ENCODE data around the gene CBARP. TPM values are rescaled to one million over a fixed set of nuclear protein-coding genes. Genes with fewer than 3 reads are reported as not detected.

CBARP gene
- polyA plus RNA-seq, 1 donor from 2014 or later, result 18.2 TPM

DNA sequence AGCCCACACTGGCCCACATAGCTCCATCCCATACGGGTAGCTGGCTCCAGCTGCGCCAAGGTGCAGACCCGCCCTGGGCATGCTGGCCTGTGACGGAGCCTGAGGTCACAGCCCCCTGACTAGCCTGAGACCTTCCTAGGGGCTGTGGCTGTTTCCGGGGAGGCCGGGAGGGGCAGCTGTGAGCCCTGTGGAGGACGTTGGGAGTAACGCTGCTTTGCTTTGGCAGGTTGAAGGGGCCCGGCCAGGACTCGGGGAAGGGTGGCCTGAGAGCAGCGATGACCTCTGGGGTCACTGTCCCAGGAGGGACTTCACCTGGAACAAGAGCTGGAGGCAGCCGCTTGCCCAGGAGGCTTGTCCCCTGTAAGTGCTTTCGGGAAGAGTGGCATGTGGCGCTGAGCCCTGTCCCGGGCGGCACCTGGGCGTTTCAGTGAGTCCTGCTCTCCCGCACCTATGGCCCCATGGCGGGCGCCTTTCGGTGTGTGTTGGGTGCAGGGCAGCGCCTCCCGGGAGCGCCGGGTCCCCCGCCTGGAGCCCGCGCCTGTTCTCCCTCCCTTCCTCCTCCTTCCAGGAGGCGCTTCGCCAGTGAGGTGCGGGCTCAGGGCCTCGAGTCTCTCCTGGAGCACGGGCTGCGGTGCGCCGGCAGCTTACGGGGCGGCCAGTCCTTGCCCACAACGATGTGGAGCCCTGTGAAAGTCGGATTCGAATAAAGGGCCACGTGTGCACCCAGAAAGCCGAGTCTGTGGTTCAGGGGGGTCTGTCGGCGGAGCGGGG, 36.5 kb upstream of the CBARP start:
- H3K27ac ChIP-seq (ENCODE audit: low read length), result peak overlapping the region; percentile 93
- peaks cover 5% of the 10 kb centered on the region for H3K36me3 ChIP-seq (ENCODE audit: insufficient read depth, low read length)
- H3K9me3 ChIP-seq (ENCODE audit: low read length), result no peaks in the 10 kb centered on the region
- H3K79me2 ChIP-seq (replicated peaks; ENCODE audit: insufficient read depth, low read length), result peaks cover 30% of the 10 kb centered on the region
- H3K4me2 ChIP-seq (ENCODE audit: low read length), result peak overlapping the region; percentile 44
- H3K4me3 ChIP-seq (ENCODE audit: low read length), result peak overlapping the region; percentile 82
- no peaks in the 10 kb centered on the region for H3K9me2 ChIP-seq (ENCODE audit: insufficient read depth, low read length)
- no peaks in the 10 kb centered on the region for H3K27me3 ChIP-seq (ENCODE audit: insufficient read depth, low read depth, low read length)
- H4K20me1 ChIP-seq (ENCODE audit: insufficient read depth), result peaks cover 20% of the 10 kb centered on the region
- H3F3A ChIP-seq (ENCODE audit: insufficient read depth, low read length, poor library complexity, severe bottlenecking), result no peaks in the 10 kb centered on the region
- no peak overlapping the region for H2AFZ ChIP-seq (ENCODE audit: low read depth, low read length)
- H3K9ac ChIP-seq (ENCODE audit: low read length), result peak overlapping the region; percentile 87
- TF ChIP-seq EZH2 (IDR thresholded peaks at IDR 0.05; ENCODE audit: borderline replicate concordance, insufficient read depth, low read length, poor library complexity, severe bottlenecking) (no peak), RAD21 (conservative IDR thresholded peaks at IDR 0.05) (no peak), POLR2AphosphoS5 (IDR thresholded peaks at IDR 0.05) (no peak), EP300 (conservative IDR thresholded peaks at IDR 0.05; ENCODE audit: poor library complexity, severe bottlenecking) (no peak), SMC3 (conservative IDR thresholded peaks at IDR 0.05; ENCODE audit: poor library complexity) (no peak), MXI1 (conservative IDR thresholded peaks at IDR 0.05; ENCODE audit: poor library complexity, severe bottlenecking) (no peak), TAF1 (IDR thresholded peaks at IDR 0.05; ENCODE audit: low read depth) (no peak)
- TF ChIP-seq, protein P1, sequence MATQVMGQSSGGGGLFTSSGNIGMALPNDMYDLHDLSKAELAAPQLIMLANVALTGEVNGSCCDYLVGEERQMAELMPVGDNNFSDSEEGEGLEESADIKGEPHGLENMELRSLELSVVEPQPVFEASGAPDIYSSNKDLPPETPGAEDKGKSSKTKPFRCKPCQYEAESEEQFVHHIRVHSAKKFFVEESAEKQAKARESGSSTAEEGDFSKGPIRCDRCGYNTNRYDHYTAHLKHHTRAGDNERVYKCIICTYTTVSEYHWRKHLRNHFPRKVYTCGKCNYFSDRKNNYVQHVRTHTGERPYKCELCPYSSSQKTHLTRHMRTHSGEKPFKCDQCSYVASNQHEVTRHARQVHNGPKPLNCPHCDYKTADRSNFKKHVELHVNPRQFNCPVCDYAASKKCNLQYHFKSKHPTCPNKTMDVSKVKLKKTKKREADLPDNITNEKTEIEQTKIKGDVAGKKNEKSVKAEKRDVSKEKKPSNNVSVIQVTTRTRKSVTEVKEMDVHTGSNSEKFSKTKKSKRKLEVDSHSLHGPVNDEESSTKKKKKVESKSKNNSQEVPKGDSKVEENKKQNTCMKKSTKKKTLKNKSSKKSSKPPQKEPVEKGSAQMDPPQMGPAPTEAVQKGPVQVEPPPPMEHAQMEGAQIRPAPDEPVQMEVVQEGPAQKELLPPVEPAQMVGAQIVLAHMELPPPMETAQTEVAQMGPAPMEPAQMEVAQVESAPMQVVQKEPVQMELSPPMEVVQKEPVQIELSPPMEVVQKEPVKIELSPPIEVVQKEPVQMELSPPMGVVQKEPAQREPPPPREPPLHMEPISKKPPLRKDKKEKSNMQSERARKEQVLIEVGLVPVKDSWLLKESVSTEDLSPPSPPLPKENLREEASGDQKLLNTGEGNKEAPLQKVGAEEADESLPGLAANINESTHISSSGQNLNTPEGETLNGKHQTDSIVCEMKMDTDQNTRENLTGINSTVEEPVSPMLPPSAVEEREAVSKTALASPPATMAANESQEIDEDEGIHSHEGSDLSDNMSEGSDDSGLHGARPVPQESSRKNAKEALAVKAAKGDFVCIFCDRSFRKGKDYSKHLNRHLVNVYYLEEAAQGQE (IDR thresholded peaks at IDR 0.05; ENCODE audit: borderline replicate concordance), result no peak

DNA sequence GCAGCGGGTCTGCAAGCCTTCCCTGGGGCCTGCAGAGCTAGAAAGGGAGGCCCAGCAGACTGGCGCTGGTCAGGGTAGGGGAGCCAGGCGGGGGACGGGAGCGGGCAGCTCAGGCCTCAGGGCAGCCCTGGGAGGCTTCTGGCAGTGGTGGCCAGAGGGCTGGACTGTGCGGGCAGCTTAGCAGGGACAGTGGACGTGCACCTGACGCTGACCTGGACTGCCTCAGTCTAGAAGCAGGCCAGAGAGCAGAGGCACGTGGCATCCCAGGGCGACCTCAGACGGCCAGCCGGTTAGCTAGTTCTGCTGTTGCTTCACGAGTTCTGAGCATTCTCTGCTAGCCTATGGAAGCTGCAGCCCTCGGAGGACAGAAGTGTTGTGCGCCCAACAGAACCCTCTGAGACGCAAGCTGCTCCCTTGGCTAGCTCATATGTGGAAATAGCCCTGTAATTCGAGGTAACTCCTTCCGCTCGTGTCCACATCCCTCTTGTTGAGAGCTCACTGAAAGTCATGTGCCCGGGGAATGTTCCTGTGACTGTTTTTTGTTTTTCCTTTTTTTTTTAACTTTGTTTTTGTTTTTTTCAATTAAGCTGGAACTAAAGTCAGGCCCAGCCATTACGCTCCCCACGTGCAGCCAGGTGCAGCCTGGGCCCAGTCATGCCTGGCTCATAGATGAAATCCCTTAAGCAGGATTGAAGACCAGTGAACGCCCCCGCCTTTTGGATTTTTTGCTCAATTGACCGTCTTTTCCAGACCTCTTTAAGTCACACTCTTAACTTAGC, 35.6 kb upstream of the CBARP start:
- Histone ChIP-seq H3K4me2 (ENCODE audit: low read length) (no peak overlapping the region), H4K20me1 (ENCODE audit: insufficient read depth) (peaks cover 20% of the 10 kb centered on the region), H3K27ac (ENCODE audit: low read length) (no peak overlapping the region), H3K27me3 (ENCODE audit: insufficient read depth, low read depth, low read length) (no peaks in the 10 kb centered on the region), H2AFZ (ENCODE audit: low read depth, low read length) (no peak overlapping the region), H3F3A (ENCODE audit: insufficient read depth, low read length, poor library complexity, severe bottlenecking) (no peaks in the 10 kb centered on the region), H3K4me3 (ENCODE audit: low read length) (no peak overlapping the region), H3K9ac (ENCODE audit: low read length) (peak overlapping the region; percentile 41), H3K79me2 (replicated peaks; ENCODE audit: insufficient read depth, low read length) (peaks cover 30% of the 10 kb centered on the region), H3K36me3 (ENCODE audit: insufficient read depth, low read length) (peaks cover 5% of the 10 kb centered on the region), H3K9me3 (ENCODE audit: low read length) (no peaks in the 10 kb centered on the region), H3K9me2 (ENCODE audit: insufficient read depth, low read length) (no peaks in the 10 kb centered on the region)
- TF ChIP-seq, protein P1 (IDR thresholded peaks at IDR 0.05; ENCODE audit: borderline replicate concordance), result no peak
- no peak for TF ChIP-seq EZH2 (IDR thresholded peaks at IDR 0.05; ENCODE audit: borderline replicate concordance, insufficient read depth, low read length, poor library complexity, severe bottlenecking)
- TF ChIP-seq MXI1 (conservative IDR thresholded peaks at IDR 0.05; ENCODE audit: poor library complexity, severe bottlenecking), result no peak
- no peak for TF ChIP-seq SMC3 (conservative IDR thresholded peaks at IDR 0.05; ENCODE audit: poor library complexity)
- no peak for TF ChIP-seq EP300 (conservative IDR thresholded peaks at IDR 0.05; ENCODE audit: poor library complexity, severe bottlenecking)
- TF ChIP-seq, protein P2, sequence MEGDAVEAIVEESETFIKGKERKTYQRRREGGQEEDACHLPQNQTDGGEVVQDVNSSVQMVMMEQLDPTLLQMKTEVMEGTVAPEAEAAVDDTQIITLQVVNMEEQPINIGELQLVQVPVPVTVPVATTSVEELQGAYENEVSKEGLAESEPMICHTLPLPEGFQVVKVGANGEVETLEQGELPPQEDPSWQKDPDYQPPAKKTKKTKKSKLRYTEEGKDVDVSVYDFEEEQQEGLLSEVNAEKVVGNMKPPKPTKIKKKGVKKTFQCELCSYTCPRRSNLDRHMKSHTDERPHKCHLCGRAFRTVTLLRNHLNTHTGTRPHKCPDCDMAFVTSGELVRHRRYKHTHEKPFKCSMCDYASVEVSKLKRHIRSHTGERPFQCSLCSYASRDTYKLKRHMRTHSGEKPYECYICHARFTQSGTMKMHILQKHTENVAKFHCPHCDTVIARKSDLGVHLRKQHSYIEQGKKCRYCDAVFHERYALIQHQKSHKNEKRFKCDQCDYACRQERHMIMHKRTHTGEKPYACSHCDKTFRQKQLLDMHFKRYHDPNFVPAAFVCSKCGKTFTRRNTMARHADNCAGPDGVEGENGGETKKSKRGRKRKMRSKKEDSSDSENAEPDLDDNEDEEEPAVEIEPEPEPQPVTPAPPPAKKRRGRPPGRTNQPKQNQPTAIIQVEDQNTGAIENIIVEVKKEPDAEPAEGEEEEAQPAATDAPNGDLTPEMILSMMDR (IDR thresholded peaks at IDR 0.05; ENCODE audit: poor library complexity, severe bottlenecking), result no peak
